ENCODE results near the gene ALDOC. TPM values are rescaled to one million over a fixed set of nuclear protein-coding genes. Genes with fewer than 3 reads are reported as not detected.

ALDOC gene
- total and polyA plus RNA-seq, 4 donors, result 40.1 to 131 (median 94.8) TPM

- no peak for DNase-seq (ENCODE audit: low spot score)
- H3K36me3 ChIP-seq (ENCODE audit: control insufficient read depth in 4 of 4, insufficient read depth in 3 of 4, low read depth in 1 of 4, low read length in 3 of 4), result no peaks in the 10 kb centered on the region
- H3K4me3 ChIP-seq (ENCODE audit: low read depth in 1 of 3, low read length in 3 of 3), result no peak overlapping the region
- no peaks in the 10 kb centered on the region for H3K9me3 ChIP-seq (ENCODE audit: control insufficient read depth in 4 of 4, low read length in 3 of 4)
- H3K27ac ChIP-seq (ENCODE audit: low read depth in 1 of 2, low read length in 2 of 2), result no peak overlapping the region
- 87% methylated on average over 7 of the region's 7 CpGs for WGBS
- TF ChIP-seq RAD21 (IDR thresholded peaks at IDR 0.05) (no peak), TAF1 (conservative IDR thresholded peaks at IDR 0.05) (no peak), NR2F2 (IDR thresholded peaks at IDR 0.05) (no peak), GABPA (IDR thresholded peaks at IDR 0.05 in 1 of 2, conservative IDR thresholded peaks at IDR 0.05 in 1 of 2) (no peak), FOXA2 (IDR thresholded peaks at IDR 0.05) (no peak), ZBTB33 (IDR thresholded peaks at IDR 0.05) (no peak), EGR1 (IDR thresholded peaks at IDR 0.05; ENCODE audit: low read depth in 2 of 2) (no peak), YY1 (IDR thresholded peaks at IDR 0.05) (no peak), SP1 (IDR thresholded peaks at IDR 0.05) (no peak), FOXA1 (IDR thresholded peaks at IDR 0.05) (no peak), ATF3 (IDR thresholded peaks at IDR 0.05) (no peak)
- H3K9ac ChIP-seq (ENCODE audit: low read depth in 1 of 2, low read length in 2 of 2), result no peak overlapping the region
- H3K4me1 ChIP-seq (ENCODE audit: control insufficient read depth in 4 of 4, insufficient read depth in 4 of 4, low read length in 3 of 4), result no peaks in the 10 kb centered on the region
- no peaks in the 10 kb centered on the region for H3K27me3 ChIP-seq (ENCODE audit: control insufficient read depth in 4 of 4, insufficient read depth in 4 of 4, low read length in 3 of 4)
These were observed 44.4 kb downstream of the ALDOC start for GRCh38 chr17:28532050-28532960.

- H3K4me1 ChIP-seq (ENCODE audit: control insufficient read depth in 4 of 4, insufficient read depth in 4 of 4, low read length in 3 of 4), result no peaks in the 10 kb centered on the region
- TF ChIP-seq RXRA (IDR thresholded peaks at IDR 0.05) (no peak), TAF1 (conservative IDR thresholded peaks at IDR 0.05) (no peak), ZBTB33 (IDR thresholded peaks at IDR 0.05) (no peak), MAX (IDR thresholded peaks at IDR 0.05) (no peak), YY1 (IDR thresholded peaks at IDR 0.05) (no peak), ATF3 (IDR thresholded peaks at IDR 0.05) (no peak), RAD21 (IDR thresholded peaks at IDR 0.05) (no peak), GABPA (IDR thresholded peaks at IDR 0.05 in 1 of 2, conservative IDR thresholded peaks at IDR 0.05 in 1 of 2) (no peak), JUND (IDR thresholded peaks at IDR 0.05) (no peak), HNF4A (conservative IDR thresholded peaks at IDR 0.05) (no peak), FOXA1 (IDR thresholded peaks at IDR 0.05) (no peak), CTCF (IDR thresholded peaks at IDR 0.05; ENCODE audit: low read depth, low read length, missing input control) (no peak), FOXA2 (IDR thresholded peaks at IDR 0.05) (no peak), SP1 (IDR thresholded peaks at IDR 0.05) (no peak), EGR1 (IDR thresholded peaks at IDR 0.05; ENCODE audit: low read depth in 2 of 2) (no peak), NR2F2 (IDR thresholded peaks at IDR 0.05) (no peak), REST (IDR thresholded peaks at IDR 0.05) (no peak), HNF4G (IDR thresholded peaks at IDR 0.05) (no peak)
- H3K36me3 ChIP-seq (ENCODE audit: control insufficient read depth in 4 of 4, insufficient read depth in 3 of 4, low read depth in 1 of 4, low read length in 3 of 4), result no peaks in the 10 kb centered on the region
- H3K9me3 ChIP-seq (ENCODE audit: control insufficient read depth in 4 of 4, low read length in 3 of 4), result no peaks in the 10 kb centered on the region
- H3K9ac ChIP-seq (ENCODE audit: low read depth in 1 of 2, low read length in 2 of 2), result no peak overlapping the region
- WGBS, result 76% methylated on average over 7 of the region's 7 CpGs
- no peaks in the 10 kb centered on the region for H3K27me3 ChIP-seq (ENCODE audit: control insufficient read depth in 4 of 4, insufficient read depth in 4 of 4, low read length in 3 of 4)
- DNase-seq (ENCODE audit: low spot score), result no peak
- no peak overlapping the region for H3K27ac ChIP-seq (ENCODE audit: low read depth in 1 of 2, low read length in 2 of 2)
- no peak overlapping the region for H3K4me3 ChIP-seq (ENCODE audit: low read depth in 1 of 3, low read length in 3 of 3)
These were observed 45.8 kb downstream of the ALDOC start for GRCh38 chr17:28530926-28531325.

Data from liver (tissue), 9 donors.